NCI-H1092 (cell line): ENCODE data around the gene MAN2A1.
A peak's percentile ranks its signal among the peaks of the same experiment; 100 is the strongest.

ENCODE experiments used
- DNase-seq: peaks from one replicate; lab custom pipeline; 2025; lab: John Stamatoyannopoulos, UW

MAN2A1 gene

DNA sequence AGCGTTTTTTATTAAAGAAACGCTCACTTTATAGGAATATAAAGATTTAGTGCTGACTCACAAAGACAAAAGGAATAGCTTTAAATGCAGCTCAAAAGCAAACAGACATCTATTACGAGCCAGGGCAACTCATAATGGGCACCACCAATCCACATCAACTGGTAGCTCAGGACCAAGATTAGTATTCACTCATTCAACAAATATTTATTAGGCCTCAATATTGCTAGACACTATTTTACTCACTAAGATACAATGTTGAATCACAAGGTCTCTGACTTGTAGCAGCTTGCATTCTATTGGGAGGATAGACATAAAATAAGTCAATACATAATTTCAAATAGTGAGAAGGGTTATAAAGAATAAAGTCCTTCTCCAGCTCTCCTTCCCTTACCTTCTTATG, 8.0 kb upstream of the MAN2A1 start:
- no peak for DNase-seq

- no peak for DNase-seq
Measured at GRCh38 chr5:109682383-109682782, 7.3 kb upstream of the MAN2A1 start.

GRCh38 chr5:109685916-109686315, 3.8 kb upstream of the MAN2A1 start:
- DNase-seq, result no peak

DNA sequence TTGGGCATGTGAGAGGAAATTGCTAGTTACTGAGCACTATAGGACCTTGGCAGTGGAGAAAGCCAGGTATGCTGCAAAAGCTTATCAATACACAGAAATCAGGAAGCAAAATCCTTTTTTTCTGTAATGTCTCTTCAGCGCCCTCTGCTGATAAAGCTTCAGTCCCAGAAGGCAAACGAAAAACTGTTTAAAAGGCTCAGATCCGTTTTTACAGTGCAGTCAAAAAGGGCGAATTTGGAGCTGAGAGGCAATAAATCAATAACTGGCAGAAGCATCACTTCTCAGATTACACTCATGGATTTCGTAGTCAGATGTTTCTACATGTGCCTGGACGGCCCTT, 1.1 kb upstream of the MAN2A1 start:
- DNase-seq, result no peak

DNA sequence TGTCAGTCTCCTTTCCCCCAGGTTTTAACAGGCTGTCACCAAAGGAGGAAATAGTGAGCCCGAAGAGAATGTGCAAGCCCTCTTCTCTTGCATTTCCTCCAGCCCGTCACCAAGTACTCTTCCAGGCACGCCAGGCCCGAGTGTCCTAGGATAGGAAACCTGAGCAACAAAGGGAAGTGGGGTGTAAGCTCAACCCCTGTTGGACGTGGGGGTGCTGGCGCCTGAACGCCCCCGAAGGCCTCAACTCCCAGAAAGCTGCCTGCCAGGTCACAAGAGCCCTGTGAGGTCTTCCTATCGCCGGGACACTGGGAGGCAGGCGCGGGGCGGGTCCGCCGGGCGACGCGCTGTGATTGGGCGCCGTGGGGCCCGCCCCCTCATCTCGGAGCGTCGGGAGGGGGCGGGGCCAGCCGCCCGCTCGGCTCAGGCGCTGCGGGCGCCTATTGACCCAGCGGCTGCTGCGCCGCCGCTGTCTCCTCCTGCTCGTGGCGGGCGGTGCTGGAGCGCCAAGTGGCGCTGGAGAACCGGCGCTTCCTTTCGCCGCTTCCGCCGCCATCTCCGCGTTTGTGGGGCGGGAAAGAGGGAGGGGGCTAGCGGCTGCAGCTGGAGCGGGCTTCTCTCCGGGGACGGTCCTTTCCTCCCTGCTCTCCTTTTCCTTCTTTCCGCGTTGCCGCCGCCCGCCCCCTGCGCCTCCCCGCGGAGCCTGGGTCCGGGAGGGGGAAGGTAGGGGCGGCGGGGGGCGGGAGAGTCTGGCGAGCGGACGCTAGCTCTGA, 572 bp upstream of the MAN2A1 start:
- peak; percentile 71 for DNase-seq

DNA sequence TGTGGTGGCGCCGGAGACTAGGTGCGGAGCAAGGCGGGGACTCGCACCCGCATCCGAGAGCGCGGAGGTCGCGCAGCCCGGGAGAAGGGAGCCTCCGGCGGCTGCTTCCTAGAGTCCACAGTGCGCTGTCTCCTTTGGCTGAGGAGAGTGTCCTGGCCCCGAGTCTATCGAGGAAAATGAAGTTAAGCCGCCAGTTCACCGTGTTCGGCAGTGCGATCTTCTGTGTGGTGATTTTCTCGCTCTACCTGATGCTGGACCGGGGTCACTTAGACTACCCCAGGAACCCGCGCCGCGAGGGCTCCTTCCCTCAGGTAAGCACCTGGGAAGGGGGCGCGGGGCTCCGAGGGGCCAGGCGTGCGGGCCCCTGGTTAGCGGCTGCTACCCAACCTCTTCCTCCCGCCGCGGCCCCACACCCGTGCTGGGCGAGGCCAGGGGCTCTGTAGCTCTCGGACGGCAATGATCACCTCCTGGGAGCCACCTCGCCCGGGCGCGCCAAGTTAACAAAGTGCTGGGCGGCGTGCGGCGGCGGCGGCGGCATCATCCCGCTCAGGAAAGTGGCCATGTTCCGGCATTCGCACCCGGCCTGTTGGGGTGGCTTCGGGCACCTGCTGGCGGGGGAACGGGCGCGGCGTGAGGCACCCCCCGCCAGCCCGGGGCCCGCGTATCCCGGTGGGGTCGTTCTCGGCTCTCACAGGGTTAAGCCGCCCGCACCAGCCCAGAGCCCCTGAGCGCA, 681 bp downstream of the MAN2A1 start:
- no peak for DNase-seq

GRCh38 chr5:109690975-109691574, 1.3 kb downstream of the MAN2A1 start:
- no peak for DNase-seq

DNA sequence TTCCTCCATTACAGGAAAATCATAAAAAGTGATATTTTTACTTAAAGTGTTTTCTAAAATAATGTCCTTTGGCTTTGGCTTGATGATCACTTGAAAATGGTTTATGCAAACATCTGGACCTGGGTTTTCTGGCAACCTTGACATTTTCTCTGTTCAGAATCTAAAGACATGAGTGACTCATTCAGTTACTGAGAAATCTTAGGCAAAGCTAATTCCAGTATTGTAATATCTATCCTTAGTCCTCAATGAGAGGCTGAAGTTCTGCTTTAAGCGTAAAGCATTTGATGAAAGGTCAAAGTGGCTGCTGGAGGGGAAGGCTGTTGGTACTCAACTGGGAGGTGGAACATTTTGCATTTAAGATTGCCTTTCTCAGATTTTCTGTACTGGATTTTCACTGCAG, 2.3 kb downstream of the MAN2A1 start:
- DNase-seq, result no peak

GRCh38 chr5:109692852-109693251, 3.1 kb downstream of the MAN2A1 start:
- DNase-seq, result no peak

GRCh38 chr5:109693535-109694400, 4.0 kb downstream of the MAN2A1 start:
- no peak for DNase-seq

- DNase-seq, result no peak
Measured at GRCh38 chr5:109694451-109694891, 4.7 kb downstream of the MAN2A1 start.

GRCh38 chr5:109695005-109695926, 5.5 kb downstream of the MAN2A1 start:
- no peak for DNase-seq

- DNase-seq, result no peak
Measured at GRCh38 chr5:109697339-109697738, 7.6 kb downstream of the MAN2A1 start.

DNA sequence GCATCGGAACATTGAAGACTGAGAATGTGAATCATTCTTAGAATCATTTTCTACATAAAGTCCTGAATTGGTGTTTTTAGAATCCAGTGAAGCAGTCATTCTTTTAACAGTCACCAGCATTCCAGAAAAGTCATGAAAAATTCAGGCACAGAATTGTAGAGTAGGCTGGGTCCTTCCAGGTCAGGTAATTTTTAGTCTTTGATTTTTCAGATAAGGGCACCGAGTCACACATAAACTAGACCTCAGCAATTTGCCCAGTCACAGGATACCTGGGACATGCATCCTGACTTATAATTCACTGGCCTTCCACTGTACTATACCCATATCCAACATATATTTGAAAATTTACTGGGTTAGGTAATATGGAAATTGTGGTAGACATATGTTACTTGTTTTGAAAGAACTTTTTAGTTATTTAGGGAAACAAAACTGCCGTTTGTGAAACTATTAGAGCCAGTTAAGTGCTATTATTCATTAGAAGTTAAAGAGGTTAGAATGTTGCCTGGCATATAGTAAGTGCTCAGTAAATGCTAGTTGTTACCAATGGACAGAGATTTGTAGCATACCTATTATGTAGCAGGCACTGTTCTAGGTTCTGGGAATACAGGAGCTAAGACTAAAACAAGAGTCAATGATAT, 10.9 kb downstream of the MAN2A1 start:
- DNase-seq, result no peak

DNA sequence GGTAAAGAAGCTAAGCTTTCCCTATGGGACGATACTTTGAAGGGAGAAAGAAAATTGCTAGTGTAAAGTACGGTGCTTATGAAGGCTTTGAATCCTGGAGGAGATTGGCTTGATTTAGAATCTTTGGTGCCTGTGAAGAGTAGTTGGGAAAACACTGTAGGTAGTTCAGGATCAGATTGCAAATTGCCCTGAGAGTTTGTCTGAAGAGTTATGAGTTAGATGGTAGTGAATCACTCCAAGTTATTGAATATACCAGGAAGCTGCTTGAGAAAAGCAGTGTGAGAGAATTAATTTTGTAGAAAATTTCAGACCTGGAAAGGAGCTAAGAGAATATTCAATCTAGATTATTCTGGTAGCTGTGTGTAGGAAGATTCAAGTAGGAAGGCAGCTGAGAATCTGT, 11.5 kb downstream of the MAN2A1 start:
- no peak for DNase-seq

DNA sequence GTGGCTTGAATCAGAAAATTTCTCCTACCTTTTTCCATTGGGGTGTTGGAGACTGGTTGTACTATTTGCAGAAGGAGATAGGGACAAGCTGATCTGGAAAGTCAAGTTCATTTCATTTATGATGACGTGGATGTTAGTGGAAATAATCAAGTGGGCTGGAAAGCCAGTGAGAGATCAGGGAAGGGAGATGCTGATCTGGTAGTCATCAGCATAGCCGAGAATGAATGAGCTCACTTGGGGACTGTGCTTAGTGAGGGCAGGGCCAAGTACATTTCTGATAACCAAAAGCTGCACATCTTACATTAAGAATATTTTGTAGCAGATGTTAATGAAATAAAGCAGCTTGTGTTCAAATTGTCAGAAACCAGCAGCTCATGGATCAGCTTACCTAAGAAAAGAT, 12.1 kb downstream of the MAN2A1 start:
- DNase-seq, result no peak

DNA sequence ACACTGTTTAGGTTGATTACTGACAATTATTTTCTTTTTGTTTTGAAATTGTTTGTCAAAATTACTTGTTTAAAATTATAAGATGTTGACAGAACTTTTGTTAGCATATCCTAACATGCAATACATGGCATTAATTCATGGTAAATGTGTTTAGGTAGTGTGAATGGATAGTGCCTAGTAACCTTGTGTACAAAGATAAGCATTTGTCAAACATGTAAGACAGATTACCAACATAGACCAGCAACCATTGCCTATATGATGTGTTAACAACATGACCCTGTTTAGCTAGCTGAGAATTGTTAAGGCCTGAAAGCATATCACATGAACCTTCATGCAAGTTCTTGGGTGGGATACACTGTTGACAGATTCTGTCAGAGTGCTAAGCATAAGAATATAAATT, 13.4 kb downstream of the MAN2A1 start:
- no peak for DNase-seq

- no peak for DNase-seq
Measured at GRCh38 chr5:109703829-109704228, 14.1 kb downstream of the MAN2A1 start.

DNA sequence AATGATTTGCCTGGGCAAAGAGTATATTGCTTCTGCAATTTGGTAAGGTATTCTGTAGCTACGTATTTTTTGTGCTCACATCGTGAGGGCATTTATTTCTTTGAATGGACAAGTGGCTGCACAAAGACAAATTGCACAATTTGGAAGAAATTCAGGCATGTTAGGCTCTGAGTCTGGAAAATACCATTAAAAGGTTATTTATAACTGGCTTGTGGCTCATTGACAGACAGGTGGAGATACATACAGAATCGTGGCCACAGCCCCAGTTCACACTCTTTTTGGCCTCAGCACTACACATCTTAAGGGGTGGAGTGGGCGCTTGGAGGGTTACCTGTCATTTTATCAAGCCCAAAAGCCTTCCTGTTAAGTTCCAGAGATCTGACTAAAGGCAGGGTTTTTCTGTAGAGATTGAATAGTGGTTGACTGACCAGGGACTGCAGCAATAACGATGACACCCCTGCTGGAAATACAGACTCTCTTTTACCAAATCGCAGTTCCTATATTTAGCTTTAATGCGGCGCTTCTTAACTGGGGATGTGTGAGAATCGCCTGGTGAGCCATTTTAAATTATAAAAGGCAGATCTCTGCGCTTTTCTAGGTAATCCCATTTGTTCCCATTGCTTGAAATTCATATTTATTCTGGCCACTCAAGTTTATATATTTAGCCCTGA, 14.7 kb downstream of the MAN2A1 start:
- no peak for DNase-seq

GRCh38 chr5:109705596-109705995, 15.9 kb downstream of the MAN2A1 start:
- DNase-seq, result no peak
